Cerebellar cortex (tissue), 1 donor: ENCODE data around the gene POLR1B.
A peak's percentile ranks its signal among the peaks of the same experiment; 100 is the strongest.
"Not testable (repeated sequence)": the region's sequence is repeated elsewhere in the genome, so short reads cannot be mapped to it uniquely, and the experiment has no call there.

Experiments used
- DNase-seq: peaks from one replicate; pipeline ENCODE4 v3.0.0-alpha.2; 2015; ENCODE audit warnings: low spot score

Gene POLR1B

DNA sequence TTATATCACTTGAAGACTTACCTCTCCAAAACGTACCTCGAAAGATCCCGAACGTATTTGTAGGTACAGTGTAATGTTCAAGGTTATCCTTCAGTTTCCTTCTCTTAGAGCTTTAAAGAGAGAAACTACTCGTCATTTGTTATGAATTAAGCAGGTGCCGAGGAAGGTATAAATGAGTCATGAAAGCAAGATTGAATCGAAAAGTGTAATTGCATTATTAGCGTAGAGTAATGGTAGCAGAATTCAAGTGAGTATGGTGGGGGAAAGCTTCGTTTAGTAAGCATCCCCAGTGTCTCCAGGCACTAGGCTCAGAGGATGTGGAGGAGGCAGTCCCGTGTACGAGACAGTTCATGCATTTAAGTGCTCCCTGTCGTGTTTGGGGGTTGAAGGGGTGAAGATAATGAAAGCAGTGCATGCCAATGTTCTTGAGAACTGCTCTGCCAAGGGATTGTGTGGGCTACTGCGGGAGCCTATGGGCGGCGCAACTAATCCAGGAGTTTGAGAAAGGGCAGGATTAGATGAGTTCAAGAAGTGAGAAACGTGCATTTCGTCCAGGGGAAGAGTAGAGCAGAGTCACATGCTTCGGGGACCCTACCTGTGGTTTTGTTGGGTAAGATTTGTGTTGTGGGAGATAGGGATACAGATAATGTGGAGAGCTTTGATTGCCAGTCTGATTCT, 858 bp downstream of the POLR1B start:
- peak; percentile 22 for DNase-seq

DNA sequence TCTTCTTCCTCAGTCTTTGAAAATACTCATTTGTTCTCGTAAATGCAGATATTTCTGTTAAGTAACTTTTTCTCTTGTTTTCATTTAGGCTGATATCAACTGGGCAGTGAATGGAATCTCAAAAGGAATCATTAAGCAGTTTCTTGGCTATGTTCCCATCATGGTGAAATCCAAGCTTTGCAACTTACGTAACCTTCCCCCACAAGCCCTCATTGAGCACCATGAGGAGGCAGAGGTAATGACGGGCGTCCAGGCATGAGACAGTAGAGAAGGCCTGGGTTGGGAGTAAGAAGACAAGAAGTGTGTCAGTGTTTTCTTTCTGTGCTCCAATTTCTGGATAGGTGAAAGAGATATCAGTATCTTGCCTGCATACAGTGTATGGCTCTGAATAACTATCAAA, 5.1 kb downstream of the POLR1B start:
- DNase-seq = no peak

DNA sequence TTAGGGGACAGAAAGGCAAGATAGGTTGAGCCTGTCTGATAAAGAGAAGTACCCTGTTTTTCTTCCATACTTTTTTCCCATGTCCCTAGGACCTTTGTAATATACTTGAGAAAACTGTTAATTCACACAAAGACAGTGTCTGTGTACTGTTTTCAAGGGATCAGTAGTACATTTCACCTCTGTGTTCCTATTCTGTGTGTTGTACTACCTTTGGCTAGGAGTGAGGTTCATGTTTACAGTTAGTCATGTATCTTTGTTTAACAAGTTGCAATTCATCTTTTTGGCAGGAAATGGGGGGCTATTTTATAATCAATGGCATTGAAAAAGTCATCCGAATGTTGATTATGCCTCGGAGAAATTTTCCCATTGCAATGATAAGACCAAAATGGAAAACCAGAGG, 6.7 kb downstream of the POLR1B start:
- DNase-seq = no peak

DNA sequence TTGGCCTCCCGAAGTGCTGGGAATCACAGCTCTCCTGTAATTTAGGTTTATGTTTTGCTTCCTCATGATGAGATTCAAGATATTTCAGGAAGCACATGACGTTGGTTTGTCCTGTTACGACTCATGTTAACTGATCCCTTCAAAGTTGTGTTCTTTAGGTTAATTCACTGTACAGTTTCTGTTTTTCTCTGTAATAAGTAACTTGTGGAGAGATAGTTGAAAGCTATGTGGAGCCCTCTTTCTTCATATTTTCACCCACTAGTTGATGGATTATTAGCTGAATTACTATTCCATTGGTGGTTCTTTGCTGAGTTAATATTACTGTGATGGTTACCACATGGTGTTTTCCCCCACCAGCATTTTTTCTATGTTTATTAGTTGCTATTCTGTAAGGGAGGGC, 23.8 kb downstream of the POLR1B start:
- no peak for DNase-seq

DNA sequence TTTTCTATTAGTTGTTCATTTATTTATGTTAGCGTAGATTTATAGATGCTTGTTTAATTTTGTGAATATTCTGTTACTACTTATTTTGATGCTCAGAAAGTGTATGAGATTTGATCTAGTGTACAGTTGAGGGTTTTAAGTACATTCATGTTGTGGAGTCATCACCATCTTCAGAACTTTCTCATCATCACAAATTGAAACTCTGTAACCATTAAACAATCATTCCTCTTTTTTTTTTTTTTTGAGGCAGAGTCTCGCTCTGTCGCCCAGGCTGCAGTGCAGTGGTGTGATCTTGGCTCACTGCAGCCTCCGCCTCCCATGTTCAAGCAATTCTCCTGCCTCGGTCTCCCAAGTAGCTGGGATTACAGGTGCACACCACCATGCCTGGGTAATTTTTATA, 24.2 kb downstream of the POLR1B start:
- DNase-seq = not testable (repeated sequence)

DNA sequence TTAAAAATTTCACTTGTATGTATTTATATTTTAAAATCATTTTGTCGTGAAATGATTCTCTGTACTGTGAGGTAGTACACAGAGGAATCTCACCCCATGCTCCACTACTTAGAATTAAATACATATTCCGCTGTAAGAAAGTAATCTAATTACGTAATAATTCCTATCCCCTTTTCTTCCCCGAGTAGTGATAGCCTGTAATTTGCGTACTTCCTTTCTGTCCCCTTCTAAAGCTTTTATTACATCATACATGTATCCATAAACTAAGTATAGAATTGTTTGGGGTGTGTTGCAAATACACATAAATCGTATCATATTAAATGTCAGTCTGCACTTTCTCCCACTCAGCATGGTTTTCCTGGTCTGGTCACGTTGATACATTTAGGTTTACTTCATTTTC, 29.7 kb downstream of the POLR1B start:
- no peak for DNase-seq

DNA sequence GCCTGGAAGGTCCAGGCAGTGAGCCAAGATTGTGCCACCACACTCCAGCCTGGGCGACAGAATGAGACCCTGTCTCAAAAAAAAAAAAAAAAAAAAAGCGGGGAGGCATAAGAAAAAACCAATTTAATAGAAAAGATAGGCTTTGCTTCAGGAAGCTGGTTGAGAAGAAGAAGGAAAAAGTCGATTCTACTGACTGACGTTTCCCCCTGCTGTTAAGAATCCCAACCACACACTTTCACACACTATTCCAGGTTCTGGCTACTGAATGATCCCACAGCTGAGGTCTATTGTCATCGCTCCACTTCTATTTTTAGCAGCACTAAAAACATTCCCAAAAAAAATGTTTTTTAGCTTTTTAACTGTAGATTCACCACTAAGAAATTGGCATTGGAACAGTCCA, 35.5 kb downstream of the POLR1B start:
- DNase-seq = peak; percentile 22

DNA sequence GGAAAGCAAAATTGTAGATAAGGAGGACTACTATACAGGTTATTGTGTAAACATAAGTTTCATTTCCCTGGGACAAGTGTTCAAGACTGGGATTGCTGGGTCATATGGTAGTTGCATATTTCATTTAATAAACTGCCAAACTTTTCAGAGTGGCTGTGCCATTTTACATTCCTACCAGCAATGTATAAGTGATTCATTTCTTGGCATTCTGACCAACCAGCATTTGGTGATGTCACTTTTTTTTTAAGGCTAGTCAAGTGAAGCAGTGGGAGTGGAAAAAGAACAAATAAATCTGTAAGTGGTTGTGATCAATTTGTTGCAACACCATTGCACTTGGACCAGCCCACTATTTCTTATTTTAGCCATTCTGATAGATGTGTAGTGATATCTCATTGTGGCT, 37.0 kb downstream of the POLR1B start:
- DNase-seq = no peak

DNA sequence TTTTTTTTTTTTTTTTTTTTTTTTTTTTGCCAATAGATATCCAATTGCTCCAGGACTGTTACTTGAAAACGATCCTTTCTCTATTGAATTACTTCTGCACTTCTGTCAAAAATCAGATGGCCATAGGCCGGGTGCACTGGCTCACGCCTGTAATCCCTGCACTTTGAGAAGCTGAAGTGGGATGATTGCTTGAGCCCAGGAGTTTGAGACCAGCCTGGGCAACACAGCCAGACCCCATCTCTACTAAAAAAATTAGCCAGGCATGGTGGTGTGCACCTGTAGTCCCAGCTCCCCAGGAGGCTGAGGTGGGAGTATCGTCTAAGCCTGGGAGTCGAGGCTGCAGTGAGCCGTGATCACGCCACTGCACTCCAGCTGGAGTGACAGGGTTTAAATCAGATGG, 37.8 kb downstream of the POLR1B start:
- no peak for DNase-seq

DNA sequence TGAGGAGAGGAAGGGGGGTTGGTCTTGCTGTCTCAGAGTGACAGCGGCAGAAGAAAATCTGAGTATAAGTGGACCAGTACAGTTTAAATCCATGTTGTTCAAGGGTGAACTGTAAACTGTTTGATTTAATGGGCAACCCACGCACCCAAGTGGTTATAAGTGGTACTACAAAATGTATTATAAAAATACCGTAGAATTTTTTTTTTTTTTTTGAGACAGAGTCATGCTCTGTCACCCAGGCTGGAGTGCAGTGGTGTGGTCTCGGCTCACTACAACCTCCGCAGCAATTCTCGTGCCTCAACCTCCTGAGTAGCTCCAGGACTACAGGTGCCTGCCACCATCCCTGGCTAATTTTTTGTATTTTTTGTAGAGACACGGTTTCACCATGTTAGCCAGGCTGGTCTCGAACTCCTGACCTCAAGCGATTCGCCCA, 40.1 kb downstream of the POLR1B start:
- DNase-seq = peak; percentile 65

DNA sequence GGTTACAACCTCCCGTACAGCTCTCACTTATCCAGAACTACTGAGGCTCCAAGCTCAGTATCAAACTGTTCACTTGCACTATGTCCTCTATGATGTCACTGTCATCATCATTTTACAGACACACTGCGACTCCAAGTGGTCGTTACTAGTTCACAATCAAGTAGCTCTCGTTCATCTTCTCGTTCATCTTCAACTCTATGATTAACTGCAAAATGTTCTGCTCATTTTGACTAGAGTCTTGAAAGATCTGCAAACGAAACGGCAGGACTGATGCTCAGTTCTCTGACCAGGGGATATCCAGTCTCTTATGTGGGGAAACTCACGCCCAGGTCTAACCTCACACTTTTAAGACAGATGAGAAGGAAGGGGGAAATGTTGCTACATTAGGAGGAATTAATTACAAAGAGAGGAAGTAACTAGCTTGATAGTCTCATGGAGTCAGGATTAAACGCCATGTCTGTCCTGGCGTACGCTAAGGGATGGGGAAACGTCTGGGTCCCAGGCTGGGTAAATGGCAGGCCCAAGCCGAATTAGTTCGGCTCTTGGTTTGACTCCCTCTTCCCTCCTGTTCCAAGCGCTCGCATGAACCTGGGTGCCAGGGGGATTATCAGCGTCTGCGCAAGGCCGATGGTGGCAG, 41.4 kb downstream of the POLR1B start:
- peak; percentile 41 for DNase-seq

DNA sequence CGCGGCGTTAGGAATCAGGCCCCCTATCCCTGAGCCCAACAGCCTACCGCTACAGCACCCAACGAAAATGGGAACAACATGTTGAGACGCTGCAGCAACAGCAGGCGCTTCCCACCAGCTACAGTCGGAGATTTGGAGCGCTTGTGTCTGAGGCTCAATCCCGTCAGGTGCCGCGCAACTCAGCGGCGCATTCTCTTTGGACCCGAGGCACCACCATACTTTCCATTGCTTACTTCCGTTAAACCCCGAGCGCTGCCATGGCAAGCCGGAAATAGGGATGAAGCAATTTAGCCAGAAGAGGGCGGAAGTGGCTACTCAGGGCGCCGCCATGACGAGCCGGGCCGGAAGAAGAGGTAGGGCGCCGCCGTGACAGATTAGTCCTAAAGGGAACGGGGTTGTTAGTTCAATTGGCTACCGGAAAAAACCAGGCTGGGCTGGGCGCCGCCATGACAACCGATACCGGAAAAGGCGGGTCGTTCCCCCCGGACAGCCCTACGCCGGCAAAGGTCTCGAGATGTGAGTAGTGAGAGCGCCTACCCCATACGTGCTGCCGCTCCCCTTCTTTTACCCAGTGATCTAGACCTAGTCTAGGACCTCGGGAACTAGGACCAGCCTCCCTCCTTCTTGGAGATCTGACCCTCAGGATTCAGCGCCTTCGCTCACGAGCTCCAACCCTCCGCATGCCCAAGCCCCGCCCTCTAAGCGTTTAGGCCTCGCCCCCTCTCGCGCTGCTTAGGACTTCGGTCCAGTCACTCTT, 42.0 kb downstream of the POLR1B start, which contains the start of gene CHCHD5:
Gene CHCHD5 (plus strand): TSS at position 476 of the 757 bp plus-strand sequence. CDS start 39 bp downstream, at position 515.
- DNase-seq = peak; percentile 98

DNA sequence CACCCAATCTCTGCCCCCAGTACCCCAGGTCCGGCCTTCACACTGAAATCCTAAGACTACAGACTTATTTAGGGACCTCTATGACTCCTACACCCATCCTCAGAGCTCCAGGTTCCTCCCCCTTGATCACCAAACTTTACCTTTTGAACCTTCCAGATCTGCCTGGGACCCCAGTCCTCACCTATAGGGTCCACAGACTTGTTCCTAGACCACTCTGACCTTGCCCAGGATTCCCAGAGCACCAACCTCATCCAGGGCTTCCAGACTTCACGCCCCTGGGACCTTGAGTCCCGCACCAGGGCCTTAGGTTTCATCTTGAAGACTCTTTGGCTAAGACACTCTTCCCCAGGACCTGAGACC, 42.6 kb downstream of the POLR1B start:
- DNase-seq = no peak

DNA sequence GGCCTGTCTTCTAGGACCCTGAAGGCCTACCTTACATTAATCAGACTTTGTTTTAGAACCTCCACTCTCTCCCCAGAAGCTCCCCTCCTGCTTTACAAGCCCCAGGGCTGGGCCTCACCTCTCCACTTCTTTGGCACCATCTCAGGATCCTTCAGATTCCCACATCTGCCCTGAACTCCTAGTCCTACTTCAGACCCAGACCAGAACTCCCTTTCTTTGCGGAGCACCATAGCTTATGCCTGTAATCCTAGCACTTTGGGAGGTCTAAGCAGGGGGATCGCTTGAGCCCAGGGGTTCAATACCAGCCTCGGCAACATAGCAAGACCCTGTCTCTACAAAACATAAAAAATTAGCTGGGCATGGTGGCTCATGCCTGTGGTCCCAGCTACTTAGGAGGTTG, 43.1 kb downstream of the POLR1B start:
- DNase-seq = no peak

DNA sequence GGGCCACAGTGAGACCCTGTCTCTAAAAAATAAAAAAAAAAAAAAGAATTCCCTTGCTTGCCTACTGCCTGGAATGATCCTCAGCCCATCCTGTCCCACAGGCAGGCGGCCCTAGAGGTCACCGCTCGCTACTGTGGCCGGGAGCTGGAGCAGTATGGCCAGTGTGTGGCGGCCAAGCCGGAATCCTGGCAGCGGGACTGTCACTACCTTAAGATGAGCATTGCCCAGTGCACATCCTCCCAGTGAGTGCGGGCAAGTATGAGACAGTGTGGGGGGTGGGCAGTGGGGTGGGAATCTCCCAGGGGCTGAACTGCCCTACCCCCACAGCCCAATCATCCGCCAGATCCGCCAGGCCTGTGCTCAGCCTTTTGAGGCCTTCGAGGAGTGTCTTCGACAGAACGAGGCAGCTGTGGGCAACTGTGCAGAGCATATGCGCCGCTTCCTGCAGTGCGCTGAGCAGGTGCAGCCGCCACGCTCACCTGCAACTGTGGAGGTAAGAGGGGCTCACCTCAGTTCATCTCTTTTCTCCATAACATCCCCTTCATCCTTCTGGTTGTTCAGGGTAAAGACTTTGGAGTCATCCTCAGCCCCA, 43.7 kb downstream of the POLR1B start:
- no peak for DNase-seq

DNA sequence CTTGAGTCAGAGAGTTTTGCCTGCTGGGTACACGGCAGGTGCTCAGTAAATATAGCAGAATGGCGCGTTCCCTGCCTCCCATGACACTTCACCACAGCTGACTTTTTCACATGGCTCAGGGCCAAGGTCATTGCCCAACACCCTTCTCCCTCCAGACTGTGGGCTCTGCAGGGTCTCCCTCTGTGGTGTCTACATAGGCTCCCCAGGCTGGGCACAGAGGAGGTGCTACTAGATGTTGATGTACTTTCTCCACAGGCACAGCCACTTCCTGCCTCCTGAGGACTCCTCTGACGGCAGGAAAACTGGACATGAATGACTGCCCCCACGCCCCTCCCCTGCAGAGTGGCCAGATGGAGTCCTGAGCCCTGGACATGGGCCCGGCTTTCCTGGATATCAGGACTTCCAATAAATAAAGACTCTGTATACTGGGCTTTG, 46.4 kb downstream of the POLR1B start:
- DNase-seq = peak; percentile 93

DNA sequence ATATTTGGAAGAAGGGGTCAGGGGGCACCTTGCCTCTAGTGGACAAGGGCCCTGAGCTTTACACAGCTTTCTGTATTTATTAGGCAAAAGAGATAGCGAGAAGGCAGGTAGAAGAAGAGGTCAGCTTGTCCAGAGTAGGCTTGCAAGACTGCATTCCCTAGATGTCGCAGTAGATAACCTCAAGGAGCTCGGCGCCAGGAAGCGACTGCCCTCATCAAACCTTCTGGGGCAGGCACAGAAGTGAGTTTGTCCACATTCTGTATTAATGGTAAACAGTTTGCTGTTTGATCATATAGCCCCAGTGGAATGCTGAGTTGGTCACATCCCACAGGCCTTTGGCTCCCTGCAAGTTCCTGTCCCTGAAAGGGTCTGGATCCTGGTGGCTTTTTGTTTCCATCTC, 49.1 kb downstream of the POLR1B start:
- no peak for DNase-seq

DNA sequence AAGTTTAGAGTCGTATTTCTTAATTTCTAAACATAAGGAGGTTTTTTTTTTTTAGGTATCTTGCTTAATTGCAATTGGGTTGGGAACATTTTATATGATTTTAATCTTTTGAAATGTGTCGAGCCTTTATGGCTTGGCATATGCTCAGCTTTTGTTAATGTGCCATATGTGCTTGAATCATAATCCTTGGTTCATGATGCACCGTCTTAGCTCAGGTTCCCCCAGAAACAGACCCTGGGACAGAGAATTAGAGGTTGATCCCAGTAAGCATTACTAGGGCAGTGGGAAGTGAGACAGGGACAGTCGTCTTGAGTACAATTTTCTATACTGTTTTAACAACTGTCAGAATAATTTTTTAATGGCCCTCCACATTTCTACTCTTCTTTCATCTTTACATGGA, 51.5 kb downstream of the POLR1B start:
- no peak for DNase-seq

DNA sequence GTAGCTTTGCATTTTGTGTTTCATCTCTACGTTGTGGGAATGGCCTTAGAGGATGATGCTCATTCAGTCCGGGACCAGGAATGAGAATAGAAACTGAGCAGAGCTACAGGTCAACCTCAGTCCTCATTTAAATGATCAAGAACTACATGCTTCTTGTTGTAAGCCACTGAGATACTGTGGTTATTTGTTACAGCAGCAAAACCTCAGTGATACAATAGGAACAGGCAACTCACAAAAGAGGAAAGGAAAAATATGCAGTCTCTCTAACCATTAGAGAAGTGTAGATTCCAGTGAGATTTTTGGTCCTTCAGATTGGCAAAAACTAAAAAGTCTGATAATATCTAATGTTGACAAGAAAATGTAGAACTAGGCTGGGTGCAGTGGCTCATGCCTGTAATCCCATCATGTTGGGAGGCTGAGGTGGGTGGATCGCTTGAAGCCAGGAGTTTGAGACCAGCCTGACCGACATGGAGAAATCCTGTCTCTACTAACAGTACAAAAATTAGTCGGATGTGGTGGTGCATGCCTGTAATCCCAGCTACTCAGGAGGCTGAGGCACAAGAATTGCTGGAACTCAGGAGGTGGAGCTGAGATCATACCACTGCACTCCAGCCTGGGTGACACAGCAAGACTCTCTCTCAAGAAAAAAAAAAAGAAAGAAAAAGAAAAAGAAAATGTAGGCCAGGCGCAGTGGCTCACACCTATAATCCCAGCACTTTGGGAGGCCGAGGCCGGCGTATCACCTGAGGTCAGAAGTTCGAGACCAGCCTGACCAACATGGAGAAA, 55.5 kb downstream of the POLR1B start:
- DNase-seq = no peak

DNA sequence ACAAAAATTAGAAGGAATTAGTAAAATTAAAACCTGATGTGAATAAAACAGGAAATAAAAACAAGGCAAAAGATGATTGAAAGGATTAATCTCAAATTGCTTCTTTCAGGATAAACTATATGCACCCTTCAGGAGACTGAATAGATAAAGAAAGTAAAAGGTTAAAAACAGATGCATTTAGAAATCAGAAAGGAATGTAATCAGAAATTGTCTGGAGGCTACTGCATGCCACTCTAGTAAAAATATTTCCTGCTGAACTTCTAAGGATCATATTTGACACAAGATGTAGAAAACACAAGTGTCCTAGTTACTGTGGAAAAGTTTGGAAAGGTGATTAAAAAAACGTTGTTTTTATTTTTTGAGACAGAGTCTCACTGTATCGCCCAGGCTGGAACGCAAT, 58.4 kb downstream of the POLR1B start:
- DNase-seq = no peak

DNA sequence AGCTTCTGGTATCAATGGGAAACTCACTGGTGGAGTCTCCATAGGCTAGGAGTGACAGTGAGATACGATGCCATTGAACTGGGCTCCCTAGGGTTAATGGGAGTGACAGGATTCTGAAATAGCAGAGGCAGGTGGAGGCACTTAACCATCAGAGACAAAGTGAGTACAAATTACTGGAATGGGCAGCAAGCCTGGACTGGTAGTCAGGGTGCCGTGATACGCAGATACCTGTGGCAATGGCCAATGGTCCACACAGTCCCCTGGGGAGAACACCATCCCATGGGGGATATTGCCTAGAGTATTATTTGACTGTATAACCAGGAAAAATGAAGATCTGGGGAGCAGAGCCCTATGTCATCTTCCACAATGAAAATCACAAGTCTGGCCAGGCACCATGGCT, 59.5 kb downstream of the POLR1B start:
- no peak for DNase-seq

DNA sequence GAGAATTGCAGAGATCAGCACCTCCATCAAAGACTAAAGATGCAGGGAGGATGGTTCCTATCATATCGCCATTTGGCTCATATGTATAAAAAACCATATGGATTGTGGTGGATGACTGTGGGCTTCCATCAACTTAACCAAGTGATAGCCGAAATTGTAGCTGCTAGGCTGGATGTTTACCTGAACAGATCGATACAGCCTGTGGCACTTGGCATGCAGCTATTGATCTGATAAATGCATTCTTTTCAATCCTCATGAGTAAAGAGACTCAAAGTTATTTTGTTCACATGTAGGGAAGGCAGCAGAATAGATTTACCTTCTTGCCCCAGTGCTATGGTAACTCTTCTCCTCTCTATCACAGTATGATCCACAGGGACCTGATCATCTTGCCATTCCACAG, 60.7 kb downstream of the POLR1B start:
- DNase-seq = no peak
